HS-27A (cell line): ENCODE measurements around the gene TNK1.
"Not testable (repeated sequence)": the region's sequence is repeated elsewhere in the genome, so short reads cannot be mapped to it uniquely, and the experiment has no call there.

ENCODE experiments used
- DNase-seq: peaks from one replicate; pipeline ENCODE4 v3.0.0-alpha.2; 2012; ENCODE audit warnings: low read depth, missing footprints

Gene TNK1

GRCh38 chr17:7355573-7355972, 25.3 kb upstream of the TNK1 start:
- DNase-seq = no peak

- DNase-seq = no peak
These were observed 24.8 kb upstream of the TNK1 start for GRCh38 chr17:7356072-7356549.

DNA sequence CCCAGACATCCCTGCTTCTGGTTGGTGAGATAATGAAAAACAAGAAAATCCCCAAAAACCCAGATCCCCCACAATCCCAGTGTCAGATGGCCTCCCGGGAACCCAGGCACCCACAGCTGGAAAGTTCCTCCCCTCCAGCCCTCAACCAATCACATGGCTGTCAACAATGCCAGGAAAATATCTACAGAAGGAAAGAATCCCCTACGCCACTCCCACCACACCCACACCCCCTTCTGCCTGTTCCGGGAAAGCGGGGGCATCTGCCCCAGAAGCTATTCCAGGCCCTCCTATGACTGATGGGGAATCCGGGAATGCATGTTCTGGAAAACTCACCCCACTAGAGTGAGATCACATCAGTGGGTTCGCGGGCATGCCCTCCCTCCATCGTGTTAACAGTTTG, 24.1 kb upstream of the TNK1 start:
- no peak for DNase-seq

GRCh38 chr17:7357381-7357780, 23.5 kb upstream of the TNK1 start:
- DNase-seq = no peak

- DNase-seq = no peak
These were observed 19.0 kb upstream of the TNK1 start for GRCh38 chr17:7361906-7362305.

- no peak for DNase-seq
These were observed 17.6 kb upstream of the TNK1 start for GRCh38 chr17:7363311-7363710.

DNA sequence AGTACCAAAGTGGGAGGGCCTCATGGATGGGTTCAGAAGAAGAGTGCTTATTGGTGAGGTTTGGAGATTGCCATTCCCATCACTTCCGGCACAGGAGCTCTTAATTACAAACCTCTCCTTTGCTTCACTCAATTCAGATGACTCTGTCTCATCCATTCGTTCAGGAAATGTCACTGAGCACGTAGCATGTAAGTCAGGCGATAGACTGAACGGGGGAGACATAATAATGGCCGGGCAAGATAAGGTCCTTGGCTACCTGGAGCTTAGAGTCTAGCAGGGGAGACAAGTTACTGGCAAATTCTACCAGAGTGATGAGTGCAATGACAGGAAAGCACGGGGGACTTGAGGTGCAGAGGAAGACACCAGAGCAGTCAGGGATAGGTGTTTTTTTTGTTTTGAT, 14.9 kb upstream of the TNK1 start:
- DNase-seq = not testable (repeated sequence)

DNA sequence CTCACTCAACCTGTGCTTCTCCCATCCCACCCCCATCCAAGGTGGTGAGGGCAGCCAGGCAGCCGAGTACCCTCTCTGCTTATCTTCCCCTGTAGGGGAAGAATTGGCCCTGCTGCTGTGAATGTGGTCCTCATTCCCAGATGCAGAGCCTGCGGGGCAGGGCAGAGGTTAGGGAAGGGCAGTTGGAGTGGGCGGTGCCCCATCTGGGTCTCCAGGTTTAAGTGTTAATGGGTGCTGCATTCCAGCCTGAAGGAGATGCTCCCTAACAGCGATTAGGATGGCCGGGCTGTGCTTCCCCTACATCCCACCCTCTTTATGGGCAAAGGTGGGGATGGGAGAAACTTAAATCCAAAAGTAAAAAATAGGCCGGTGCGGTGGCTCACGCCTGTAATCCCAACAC, 13.8 kb upstream of the TNK1 start:
- no peak for DNase-seq

GRCh38 chr17:7367918-7368598, 12.8 kb upstream of the TNK1 start:
- DNase-seq = no peak

DNA sequence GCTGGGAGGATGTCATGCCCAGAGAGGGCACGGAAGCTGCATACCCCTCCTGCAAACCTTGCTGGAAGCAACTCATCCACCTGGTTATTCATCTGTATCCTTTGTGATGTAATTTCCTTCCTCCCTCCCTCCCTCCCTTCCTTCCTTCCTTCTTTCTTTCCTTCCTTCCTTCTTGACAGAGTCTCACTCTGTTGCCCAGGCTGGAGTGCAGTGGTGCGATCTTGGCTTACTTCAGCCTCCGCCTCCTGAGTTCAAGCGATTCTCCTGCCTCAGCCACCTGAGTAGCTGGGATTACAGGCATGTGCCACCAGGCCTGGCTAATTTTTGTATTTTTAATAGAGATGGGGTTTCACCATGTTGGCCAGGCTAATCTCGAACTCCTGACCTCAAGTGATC, 12.3 kb upstream of the TNK1 start:
- not testable (repeated sequence) for DNase-seq

- DNase-seq = no peak
These were observed 11.1 kb upstream of the TNK1 start for GRCh38 chr17:7369825-7370224.

GRCh38 chr17:7370853-7371252, 10.0 kb upstream of the TNK1 start:
- no peak for DNase-seq

DNA sequence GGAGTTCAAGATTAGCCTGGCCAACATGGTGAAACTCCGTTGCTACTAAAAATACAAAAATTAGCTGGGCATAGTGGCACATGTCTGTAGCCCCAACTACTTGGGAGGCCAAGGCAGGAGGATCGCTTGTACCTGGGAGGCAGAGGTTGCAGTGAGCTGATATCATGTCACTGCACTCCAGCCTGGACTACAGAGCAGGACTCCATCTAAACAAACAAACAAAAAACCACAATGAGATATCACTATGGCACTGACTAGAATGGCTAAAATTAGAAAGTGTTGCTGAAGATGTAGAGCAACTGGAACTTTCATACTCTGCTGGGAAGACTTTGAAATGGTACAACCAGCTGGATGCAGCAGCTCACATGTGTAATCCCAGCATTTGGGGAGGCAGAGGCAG, 6.5 kb upstream of the TNK1 start:
- no peak for DNase-seq

- no peak for DNase-seq
These were observed 1.8 kb upstream of the TNK1 start for GRCh38 chr17:7379134-7379533.

GRCh38 chr17:7380321-7380720, 568 bp upstream of the TNK1 start:
- DNase-seq = no peak

- no peak for DNase-seq
These were observed 2.0 kb downstream of the TNK1 start for GRCh38 chr17:7382901-7383300.

GRCh38 chr17:7383371-7383741, 2.5 kb downstream of the TNK1 start:
- DNase-seq = no peak

- no peak for DNase-seq
These were observed 3.0 kb downstream of the TNK1 start for GRCh38 chr17:7383742-7384488.

DNA sequence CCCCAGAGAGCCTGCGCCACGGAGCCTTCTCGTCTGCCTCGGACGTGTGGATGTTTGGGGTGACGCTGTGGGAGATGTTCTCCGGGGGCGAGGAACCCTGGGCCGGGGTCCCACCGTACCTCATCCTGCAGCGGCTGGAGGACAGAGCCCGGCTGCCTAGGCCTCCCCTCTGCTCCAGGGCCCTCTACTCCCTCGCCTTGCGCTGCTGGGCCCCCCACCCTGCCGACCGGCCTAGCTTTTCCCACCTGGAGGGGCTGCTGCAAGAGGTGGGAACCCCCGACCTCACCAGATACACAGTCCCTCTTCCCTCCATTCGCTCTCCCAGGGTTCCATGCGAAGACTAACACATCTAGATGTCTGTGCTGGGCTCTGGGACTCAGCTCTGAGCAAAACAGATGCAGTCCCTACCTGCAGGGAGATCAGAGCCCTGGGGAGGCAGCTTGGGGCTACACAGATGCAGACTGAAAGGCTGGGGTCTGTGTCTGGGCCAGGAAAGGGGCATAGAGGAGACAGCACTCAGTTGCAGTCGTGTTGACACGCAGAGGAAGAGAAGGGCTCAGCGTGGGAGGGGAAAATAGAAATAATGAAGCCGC, 3.7 kb downstream of the TNK1 start:
- no peak for DNase-seq

DNA sequence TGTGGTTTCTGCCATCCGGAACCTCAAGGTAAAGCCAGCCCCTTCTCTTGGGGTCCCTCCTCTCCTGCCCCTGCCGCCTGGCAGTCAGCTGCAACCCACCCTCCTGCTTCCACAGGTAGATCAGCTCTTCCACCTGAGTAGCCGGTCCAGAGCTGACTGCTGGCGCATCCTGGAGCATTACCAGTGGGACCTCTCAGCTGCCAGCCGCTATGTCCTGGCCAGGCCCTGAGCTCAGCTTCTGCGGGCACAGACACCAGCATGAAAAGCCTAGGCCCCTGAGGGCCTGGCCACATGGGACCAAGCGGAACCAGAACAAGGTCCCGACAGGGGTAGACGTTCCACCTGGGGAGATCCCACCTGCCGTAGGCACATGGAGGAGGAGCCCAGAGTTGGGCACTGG, 8.0 kb downstream of the TNK1 start:
- no peak for DNase-seq

GRCh38 chr17:7389924-7390910, 9.3 kb downstream of the TNK1 start:
- DNase-seq = no peak

DNA sequence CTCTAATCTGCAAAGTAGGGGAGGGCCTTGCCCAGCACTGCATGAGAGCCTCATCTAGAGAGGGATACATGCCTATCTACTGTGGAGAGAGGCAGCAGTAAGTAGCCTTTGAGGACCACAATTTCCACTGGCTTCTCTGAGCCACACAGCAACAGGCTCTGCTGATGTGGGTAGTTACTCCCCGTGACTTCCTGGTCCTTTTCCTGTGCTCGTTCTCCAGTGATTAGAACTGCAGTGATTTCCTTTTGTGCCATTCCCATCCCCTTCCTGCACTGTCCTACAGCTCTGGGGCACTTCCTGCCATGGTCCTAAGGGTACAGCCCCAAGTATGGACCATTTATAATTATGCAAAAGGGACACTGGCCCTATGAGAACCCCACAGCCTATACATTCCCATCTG, 10.4 kb downstream of the TNK1 start:
- DNase-seq = no peak
